ENCODE results near the gene CYSRT1.

CYSRT1 gene

GRCh38 chr9:137243626-137244485 lies 18.9 kb downstream of the CYSRT1 start:
- H3K27ac ChIP-seq, result peak overlapping the region in 1 of 21 experiments; percentile 2

GRCh38 chr9:137244486-137245449 lies 19.8 kb downstream of the CYSRT1 start:
- Histone ChIP-seq H3K27ac (peak overlapping the region in 1 of 21 experiments; percentile 2), H3K4me3 (no peak overlapping the region)

More at GRCh38 chr9:137243626-137244485, 18.9 kb downstream of the CYSRT1 start:
- H3K4me3 ChIP-seq, result no peak overlapping the region

GRCh38 chr9:137245450-137246421 lies 20.8 kb downstream of the CYSRT1 start:
- no peak overlapping the region for H3K4me3 ChIP-seq
- no peak overlapping the region for H3K27ac ChIP-seq

GRCh38 chr9:137247135-137247915 lies 22.4 kb downstream of the CYSRT1 start:
- Histone ChIP-seq H3K27ac (no peak overlapping the region), H3K4me3 (no peak overlapping the region)

- Histone ChIP-seq H3K27ac (no peak overlapping the region), H3K4me3 (no peak overlapping the region)
Observed at GRCh38 chr9:137247916-137248175, 22.9 kb downstream of the CYSRT1 start.

- Histone ChIP-seq H3K27ac (no peak overlapping the region), H3K4me3 (no peak overlapping the region)
Observed at GRCh38 chr9:137250329-137251193, 25.6 kb downstream of the CYSRT1 start.

- H3K27ac ChIP-seq, result no peak within 1 kb of the TSS
- H3K4me3 ChIP-seq, result no peak within 1 kb of the TSS
Observed at GRCh38 chr9:137251194-137251461, 26.2 kb downstream of the CYSRT1 start, which contains the start of gene STPG3. STPG3 (plus strand) TSS chr9:137251286; CDS start chr9:137251287, 1 bp downstream.

GRCh38 chr9:137251490-137252268 lies 26.7 kb downstream of the CYSRT1 start:
- no peak overlapping the region for H3K27ac ChIP-seq
- H3K4me3 ChIP-seq, result no peak overlapping the region

- H3K27ac ChIP-seq, result no peak overlapping the region
- no peak overlapping the region for H3K4me3 ChIP-seq
Observed at GRCh38 chr9:137252555-137253506, 27.9 kb downstream of the CYSRT1 start.

- Histone ChIP-seq H3K27ac (peak overlapping the region in 16 of 21 experiments; percentile 75 to 95 (median 84)), H3K4me3 (peak overlapping the region; percentile 73 to 100 (median 99))
Observed at GRCh38 chr9:137253717-137254623, 29.0 kb downstream of the CYSRT1 start.

- peak within 1 kb of the TSS; percentile 73 to 100 (median 99) for H3K4me3 ChIP-seq
Observed at GRCh38 chr9:137254624-137255447, 29.9 kb downstream of the CYSRT1 start, which contains the start of gene NELFB. NELFB (plus strand) TSS chr9:137255327.

GRCh38 chr9:137255448-137256114 lies 30.6 kb downstream of the CYSRT1 start:
- Histone ChIP-seq H3K27ac (peak overlapping the region; percentile 27 to 95 (median 87)), H3K4me3 (peak overlapping the region; percentile 73 to 100 (median 99))

More at GRCh38 chr9:137254624-137255447, 29.9 kb downstream of the CYSRT1 start, which contains the start of gene NELFB:
- H3K27ac ChIP-seq, result peak within 1 kb of the TSS; percentile 27 to 95 (median 87)

- Histone ChIP-seq H3K4me3 (peak overlapping the region in 6 of 7 experiments; percentile 73 to 100 (median 100)), H3K27ac (peak overlapping the region in 2 of 21 experiments; percentile 89 to 95)
Observed at GRCh38 chr9:137256362-137256761, 31.4 kb downstream of the CYSRT1 start.
